Mesendoderm (in vitro differentiated cells): ENCODE results near the gene ZNF638.
A peak's percentile ranks its signal among the peaks of the same experiment; 100 is the strongest.
"Not testable (repeated sequence)": the region's sequence is repeated elsewhere in the genome, so short reads cannot be mapped to it uniquely, and the experiment has no call there.

Source experiments
- DNase-seq: peaks from one replicate; pipeline ENCODE4 v3.0.0; 2013
- H2AK5ac ChIP-seq: 2 replicates; pipeline ENCODE4 v1.6.1; 2013; ENCODE audit warnings: low read length, inconsistent platforms
- H2BK120ac ChIP-seq: 2 replicates; pipeline ENCODE4 v1.6.1; 2013; ENCODE audit warnings: low read depth, mild to moderate bottlenecking, low read length, moderate library complexity, mixed read lengths
- H2BK15ac ChIP-seq: replicated peaks from 2 replicates; pipeline ENCODE4 v1.6.1; 2013; ENCODE audit warnings: low read depth, mild to moderate bottlenecking, moderate library complexity
- H2BK5ac ChIP-seq: 2 replicates; pipeline ENCODE4 v1.6.1; 2013; ENCODE audit warnings: low read length, inconsistent platforms
- H3K18ac ChIP-seq: 2 replicates; pipeline ENCODE4 v1.6.1; 2013; ENCODE audit warnings: mild to moderate bottlenecking, low read length, mixed read lengths
- H3K23ac ChIP-seq: one replicate; pipeline ENCODE4 v1.6.1; 2013; ENCODE audit warnings: low read length
- H3K27ac ChIP-seq: 2 replicates; pipeline ENCODE4 v1.5.1; 2013; ENCODE audit warnings: low read depth, mild to moderate bottlenecking, inconsistent platforms, low read length, moderate library complexity
- H3K27me3 ChIP-seq: 2 replicates; pipeline ENCODE4 v1.6.1; 2013; ENCODE audit warnings: low read length, control low read depth, mild to moderate bottlenecking, inconsistent platforms; ENCODE audit not compliant: insufficient read depth, poor library complexity
- H3K36me3 ChIP-seq: 2 replicates; pipeline ENCODE4 v1.6.1; 2013; ENCODE audit warnings: low read length, inconsistent platforms; ENCODE audit not compliant: control insufficient read depth, insufficient read depth
- H3K4ac ChIP-seq: one replicate; pipeline ENCODE4 v1.6.1; 2013; ENCODE audit warnings: low read depth, mild to moderate bottlenecking, low read length, moderate library complexity
- H3K4me1 ChIP-seq: 2 replicates; pipeline ENCODE4 v1.6.1; 2013; ENCODE audit warnings: low read depth, low read length, inconsistent platforms; ENCODE audit not compliant: control insufficient read depth
- H3K4me2 ChIP-seq: 2 replicates; pipeline ENCODE4 v1.6.1; 2013; ENCODE audit warnings: low read length
- H3K4me3 ChIP-seq: 2 replicates; pipeline ENCODE4 v1.5.1; 2013; ENCODE audit warnings: mild to moderate bottlenecking, low read length
- H3K56ac ChIP-seq: one replicate; pipeline ENCODE4 v1.6.1; 2013; ENCODE audit warnings: low read length
- H3K79me1 ChIP-seq: 2 replicates; pipeline ENCODE4 v1.6.1; 2013; ENCODE audit warnings: low read length, inconsistent platforms
- H3K79me2 ChIP-seq: 2 replicates; pipeline ENCODE4 v1.6.1; 2013; ENCODE audit warnings: mild to moderate bottlenecking, low read length; ENCODE audit not compliant: control insufficient read depth, insufficient read depth
- H3K9ac ChIP-seq: 2 replicates; pipeline ENCODE4 v1.6.1; 2013; ENCODE audit warnings: low read length, inconsistent platforms
- H4K5ac ChIP-seq: one replicate; pipeline ENCODE4 v1.6.1; 2013; ENCODE audit warnings: low read length
- H4K8ac ChIP-seq: one replicate; pipeline ENCODE4 v1.6.1; 2013; ENCODE audit warnings: low read depth, mild to moderate bottlenecking, control low read depth, low read length, moderate library complexity
- WGBS: extraction: QIAGEN DNeasy Blood & Tissue Kit; methylation state at CpG from one replicate; pipeline ENCODE4 v1.1.7; 2013; ENCODE audit warnings: low lambda C conversion rate, missing lambda C conversion rate; ENCODE audit not compliant: insufficient coverage; ENCODE audit errors: extremely low coverage; 5-methylcytosine and 5-hydroxymethylcytosine counted together

ZNF638 gene

DNA sequence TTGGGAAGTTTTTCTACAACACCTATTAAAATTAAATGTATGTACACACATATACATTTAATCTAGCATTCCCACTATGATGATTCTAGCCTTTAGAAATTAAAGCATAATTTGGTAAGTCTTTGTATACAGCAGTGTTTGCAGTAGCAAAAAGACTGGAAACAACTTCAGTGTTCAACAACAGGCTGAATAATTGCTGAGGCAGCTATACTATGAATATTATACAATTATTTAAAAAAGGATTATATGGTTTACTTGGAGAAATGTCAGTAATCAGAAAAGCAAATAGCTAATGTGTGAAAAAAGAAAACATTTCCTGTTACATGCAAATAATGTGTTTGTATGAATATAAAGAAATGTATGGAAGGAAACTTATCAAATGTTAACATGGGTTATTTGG is 1.4 kb upstream of the ZNF638 start:
- H4K8ac ChIP-seq = no peak overlapping the region
- H4K5ac ChIP-seq = no peak overlapping the region
- H3K56ac ChIP-seq = no peak overlapping the region
- H3K18ac ChIP-seq = no peak overlapping the region
- peaks cover 28% of the 10 kb centered on the region for H3K79me2 ChIP-seq
- no peak overlapping the region for H2BK15ac ChIP-seq
- DNase-seq = no peak
- no peak overlapping the region for H3K9ac ChIP-seq
- H3K79me1 ChIP-seq = no peaks in the 10 kb centered on the region
- no peak overlapping the region for H2AK5ac ChIP-seq
- no peak overlapping the region for H2BK120ac ChIP-seq
- H3K27ac ChIP-seq = no peak overlapping the region
- H3K4ac ChIP-seq = no peak overlapping the region
- H2BK5ac ChIP-seq = no peak overlapping the region
- no peaks in the 10 kb centered on the region for H3K27me3 ChIP-seq
- H3K4me2 ChIP-seq = no peak overlapping the region
- no peaks in the 10 kb centered on the region for H3K36me3 ChIP-seq
- peaks cover 3% of the 10 kb centered on the region for H3K4me1 ChIP-seq
- no peak overlapping the region for H3K23ac ChIP-seq
- no peak overlapping the region for H3K4me3 ChIP-seq

DNA sequence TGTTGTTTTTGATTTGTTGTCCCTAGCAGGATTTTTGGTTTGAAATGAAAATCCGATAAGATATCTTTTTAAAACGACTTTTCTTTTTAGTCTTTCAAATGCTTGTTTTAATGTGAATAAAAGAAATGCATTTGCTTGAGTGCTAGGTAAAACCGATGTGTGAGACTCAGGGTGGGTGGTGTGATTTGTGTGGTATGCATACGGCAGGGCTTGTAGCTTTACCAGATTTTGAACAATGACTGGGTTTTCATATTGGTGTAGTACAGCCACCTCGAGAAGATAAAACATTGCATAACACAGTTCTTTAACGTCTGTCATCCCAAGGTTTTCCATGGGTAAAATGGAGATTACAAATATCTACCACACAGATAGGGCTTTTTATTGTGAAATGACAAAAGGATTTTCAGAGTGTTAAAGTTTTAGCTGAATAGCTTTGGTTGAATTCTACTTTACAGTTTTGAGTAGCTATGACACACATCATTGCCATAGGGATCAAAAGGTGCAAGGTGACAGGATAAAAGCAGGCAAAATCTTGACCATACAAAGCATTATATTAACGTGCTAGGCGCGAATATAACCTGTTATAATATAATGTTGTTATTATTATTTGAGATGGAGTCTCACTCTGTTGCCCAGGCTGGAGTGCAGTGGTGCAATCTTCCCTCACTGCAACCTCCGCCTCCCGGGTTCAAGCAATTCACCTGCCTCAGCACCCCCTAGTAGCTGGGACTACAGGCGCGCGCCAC is 824 bp upstream of the ZNF638 start:
- Histone ChIP-seq H3K4me2 (no peak overlapping the region), H3K56ac (no peak overlapping the region), H3K23ac (peak overlapping the region; percentile 74), H2BK120ac (no peak overlapping the region), H2BK5ac (no peak overlapping the region), H3K4me1 (peaks cover 3% of the 10 kb centered on the region), H3K18ac (peak overlapping the region; percentile 90), H2AK5ac (no peak overlapping the region), H3K79me2 (peaks cover 30% of the 10 kb centered on the region), H4K8ac (no peak overlapping the region), H3K27ac (no peak overlapping the region), H3K4ac (no peak overlapping the region), H3K9ac (no peak overlapping the region), H2BK15ac (no peak overlapping the region), H3K4me3 (no peak overlapping the region), H3K36me3 (no peaks in the 10 kb centered on the region), H4K5ac (no peak overlapping the region), H3K27me3 (no peaks in the 10 kb centered on the region), H3K79me1 (no peaks in the 10 kb centered on the region)
- no CpG with 5 or more reads among the region's 14 CpGs for WGBS
- peak; percentile 29 for DNase-seq

DNA sequence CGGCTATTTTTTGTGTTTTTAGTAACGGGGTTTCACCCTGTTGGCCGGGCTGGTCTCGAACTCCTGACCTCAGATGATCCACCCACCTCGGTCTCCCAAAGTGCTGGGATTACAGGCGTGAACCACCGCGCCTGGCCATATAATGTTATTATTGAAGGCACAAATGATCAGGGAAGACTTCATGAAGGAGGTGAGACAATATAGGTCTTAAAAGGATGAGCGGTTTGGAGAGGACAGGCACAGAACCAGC is 326 bp upstream of the ZNF638 start:
- not testable (repeated sequence) for H3K27ac ChIP-seq
- H3K79me2 ChIP-seq = peaks cover 32% of the 10 kb centered on the region

DNA sequence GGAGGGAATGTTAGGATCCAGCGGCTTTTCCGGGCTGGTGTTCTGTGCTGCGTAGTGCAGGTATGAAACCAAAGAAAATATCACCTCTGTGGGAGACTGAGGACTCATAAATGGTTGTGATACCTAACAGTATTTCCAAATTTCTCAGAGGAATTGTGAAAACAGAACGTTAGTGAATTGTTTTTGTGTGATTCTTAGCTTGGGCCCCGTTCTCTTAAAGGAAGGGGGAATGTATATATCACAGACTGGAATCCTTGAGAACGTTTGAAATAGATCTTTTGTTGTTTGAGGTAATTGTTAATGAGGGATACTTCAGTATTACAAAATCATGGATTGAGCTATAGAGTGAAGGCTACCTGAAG is 834 bp downstream of the ZNF638 start:
- Histone ChIP-seq H2AK5ac (no peak overlapping the region), H2BK120ac (no peak overlapping the region), H3K79me1 (no peaks in the 10 kb centered on the region), H3K4ac (no peak overlapping the region), H3K9ac (peak overlapping the region; percentile 97), H3K27ac (peak overlapping the region; percentile 77), H3K4me2 (peak overlapping the region; percentile 41), H3K27me3 (no peaks in the 10 kb centered on the region), H3K23ac (no peak overlapping the region), H3K4me3 (peak overlapping the region; percentile 94), H3K56ac (peak overlapping the region; percentile 99), H3K79me2 (peaks cover 43% of the 10 kb centered on the region), H3K36me3 (no peaks in the 10 kb centered on the region), H4K8ac (no peak overlapping the region), H2BK15ac (no peak overlapping the region), H3K4me1 (peaks cover 5% of the 10 kb centered on the region), H4K5ac (no peak overlapping the region), H3K18ac (no peak overlapping the region), H2BK5ac (no peak overlapping the region)
- no peak for DNase-seq
- WGBS = no CpG with 5 or more reads among the region's 6 CpGs

More for the DNA sequence above, 326 bp upstream of the ZNF638 start:
- not testable (repeated sequence) for H3K79me1 ChIP-seq, DNase-seq, H3K4ac ChIP-seq, H3K9ac ChIP-seq, H2BK120ac ChIP-seq, H2BK5ac ChIP-seq, H4K8ac ChIP-seq, H2AK5ac ChIP-seq, H3K36me3 ChIP-seq, H3K4me3 ChIP-seq, H4K5ac ChIP-seq, H3K4me1 ChIP-seq, H3K27me3 ChIP-seq, H3K4me2 ChIP-seq, H2BK15ac ChIP-seq, H3K23ac ChIP-seq, H3K56ac ChIP-seq
- H3K18ac ChIP-seq = peak overlapping the region; percentile 90
- no CpG with 5 or more reads among the region's 9 CpGs for WGBS

DNA sequence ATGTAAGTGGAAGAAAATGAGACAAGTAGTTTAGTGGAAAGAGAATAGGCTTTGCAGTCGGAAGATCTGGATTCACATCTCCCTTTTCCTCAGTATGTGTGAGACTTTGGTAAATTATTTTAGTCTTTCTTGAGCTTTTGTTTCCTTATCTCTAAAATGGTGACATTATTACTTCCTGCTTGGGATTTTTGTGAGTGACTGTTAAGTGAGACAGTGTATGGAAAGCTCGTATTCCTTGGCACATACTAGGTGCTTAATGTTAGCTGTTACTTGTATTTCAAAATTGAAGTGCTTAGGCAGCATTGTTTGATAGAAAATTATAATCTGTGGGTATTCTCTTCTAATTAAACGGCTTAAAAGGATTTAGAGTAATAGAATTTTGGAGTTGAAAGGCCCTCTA is 2.0 kb downstream of the ZNF638 start:
- H3K4me3 ChIP-seq = no peak overlapping the region
- H3K36me3 ChIP-seq = no peaks in the 10 kb centered on the region
- no peak overlapping the region for H2BK5ac ChIP-seq
- no peak overlapping the region for H4K5ac ChIP-seq
- H2BK15ac ChIP-seq = no peak overlapping the region
- DNase-seq = peak; percentile 30
- H3K4me2 ChIP-seq = peak overlapping the region; percentile 22
- H3K79me2 ChIP-seq = peaks cover 53% of the 10 kb centered on the region
- WGBS = no CpG with 5 or more reads among the region's 3 CpGs
- H3K56ac ChIP-seq = no peak overlapping the region
- no peak overlapping the region for H2BK120ac ChIP-seq
- no peak overlapping the region for H3K27ac ChIP-seq
- no peak overlapping the region for H3K18ac ChIP-seq
- no peaks in the 10 kb centered on the region for H3K27me3 ChIP-seq
- H2AK5ac ChIP-seq = no peak overlapping the region
- H3K9ac ChIP-seq = peak overlapping the region; percentile 39
- no peaks in the 10 kb centered on the region for H3K79me1 ChIP-seq
- H4K8ac ChIP-seq = no peak overlapping the region
- no peak overlapping the region for H3K23ac ChIP-seq
- no peak overlapping the region for H3K4ac ChIP-seq
- peaks cover 5% of the 10 kb centered on the region for H3K4me1 ChIP-seq

DNA sequence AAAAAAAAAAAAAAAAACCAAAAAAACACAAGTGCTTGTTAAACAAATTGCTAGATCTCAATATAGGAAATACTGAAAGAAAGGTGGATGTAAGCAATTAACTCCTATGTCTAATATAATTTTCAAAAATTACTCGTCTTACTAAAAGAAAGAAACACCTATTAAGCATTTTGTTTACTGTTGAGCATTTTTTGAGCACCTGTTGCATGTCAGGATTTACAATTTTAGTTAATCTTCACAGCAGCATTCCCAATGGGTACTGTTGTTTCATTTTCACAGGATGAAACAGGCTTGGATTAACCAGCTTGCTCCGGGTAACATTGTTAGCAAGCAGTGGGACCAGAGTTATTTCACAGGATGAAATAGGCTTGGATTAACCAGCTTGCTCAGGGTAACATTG is 4.8 kb downstream of the ZNF638 start:
- H2BK15ac ChIP-seq = no peak overlapping the region
- H3K23ac ChIP-seq = no peak overlapping the region
- no peak overlapping the region for H3K4ac ChIP-seq
- H3K18ac ChIP-seq = no peak overlapping the region
- H2BK120ac ChIP-seq = no peak overlapping the region
- peak; percentile 34 for DNase-seq
- H3K56ac ChIP-seq = no peak overlapping the region
- no peak overlapping the region for H4K5ac ChIP-seq
- H3K79me2 ChIP-seq = peaks cover 73% of the 10 kb centered on the region
- H3K4me2 ChIP-seq = no peak overlapping the region
- peaks cover 3% of the 10 kb centered on the region for H3K4me1 ChIP-seq
- H3K36me3 ChIP-seq = no peaks in the 10 kb centered on the region
- peak overlapping the region; percentile 8 for H3K9ac ChIP-seq
- H3K79me1 ChIP-seq = no peaks in the 10 kb centered on the region
- H3K27ac ChIP-seq = no peak overlapping the region
- H4K8ac ChIP-seq = no peak overlapping the region
- H2BK5ac ChIP-seq = no peak overlapping the region
- WGBS = no CpG with 5 or more reads among the region's 2 CpGs
- H2AK5ac ChIP-seq = no peak overlapping the region
- no peak overlapping the region for H3K4me3 ChIP-seq
- no peaks in the 10 kb centered on the region for H3K27me3 ChIP-seq
